Measurements from ENCODE around the gene KRTAP4-4. TPM values are rescaled to one million over a fixed set of nuclear protein-coding genes. Genes with fewer than 3 reads are reported as not detected.

The KRTAP4-4 gene
- total RNA-seq, 1 experiment from 2014 or later = not detected

- CTCF ChIA-PET = interaction anchor here (0.8 kb wide), 1 partner anchor 164 kb away, joined by 3 read pairs; no protein-coding TSS in a partner anchor
- H3K4me1 Mint-ChIP-seq = peaks cover 5% of the 10 kb centered on the region
- no peak for ATAC-seq
- H3K27me3 Mint-ChIP-seq (ENCODE audit: low read depth) = peaks cover 4% of the 10 kb centered on the region; the same call in 1 of the 2 replicates
- DNase-seq (ENCODE audit: low spot score) = no peak
- TF ChIP-seq JAZF1 (CRISPR knock-in tag; IDR thresholded peaks at IDR 0.05) = no peak
- no peak for TF ChIP-seq MAX (CRISPR knock-in tag; IDR thresholded peaks at IDR 0.05)
- no peak for TF ChIP-seq USF2 (CRISPR knock-in tag; IDR thresholded peaks at IDR 0.05)
- no peak for TF ChIP-seq ZNF532 (CRISPR knock-in tag; IDR thresholded peaks at IDR 0.05; ENCODE audit: borderline replicate concordance)
- no peak for TF ChIP-seq SMAD4 (CRISPR knock-in tag; IDR thresholded peaks at IDR 0.05)
- H3K4me3 Mint-ChIP-seq = no peak overlapping the region
- H3K9me3 Mint-ChIP-seq = peaks cover 23% of the 10 kb centered on the region
- H3K36me3 Mint-ChIP-seq = peaks cover 5% of the 10 kb centered on the region
- POLR2A ChIA-PET = no interaction called here
- no peak overlapping the region for H3K27ac Mint-ChIP-seq
These were observed 33.2 kb downstream of the KRTAP4-4 start for GRCh38 chr17:41127371-41127770.

- H3K4me1 Mint-ChIP-seq = peaks cover 5% of the 10 kb centered on the region
- ATAC-seq (no peak), DNase-seq (ENCODE audit: low spot score) (no peak)
- TF ChIP-seq HMGA2 (CRISPR knock-in tag; IDR thresholded peaks at IDR 0.05) = no peak
- no peak for TF ChIP-seq ZMAT4 (CRISPR knock-in tag; IDR thresholded peaks at IDR 0.05)
- TF ChIP-seq ESRRA (CRISPR knock-in tag; IDR thresholded peaks at IDR 0.05; ENCODE audit: borderline replicate concordance) = no peak
- TF ChIP-seq TCF7 (CRISPR knock-in tag; IDR thresholded peaks at IDR 0.05; ENCODE audit: low read depth) = no peak
- TF ChIP-seq PREB (CRISPR knock-in tag; IDR thresholded peaks at IDR 0.05; ENCODE audit: borderline replicate concordance) = no peak
- no peak for TF ChIP-seq SMAD3 (CRISPR knock-in tag; IDR thresholded peaks at IDR 0.05; ENCODE audit: borderline replicate concordance)
- TF ChIP-seq STAT6 (CRISPR knock-in tag; conservative IDR thresholded peaks at IDR 0.05; ENCODE audit: low read depth) = no peak
- no peak for TF ChIP-seq ZNF512 (CRISPR knock-in tag; IDR thresholded peaks at IDR 0.05; ENCODE audit: borderline replicate concordance)
- no peak for TF ChIP-seq RORB (CRISPR knock-in tag; IDR thresholded peaks at IDR 0.05)
- no peak for TF ChIP-seq MAX (CRISPR knock-in tag; IDR thresholded peaks at IDR 0.05)
- no peak for TF ChIP-seq MYBL2 (CRISPR knock-in tag; IDR thresholded peaks at IDR 0.05)
- TF ChIP-seq ZNF317 (CRISPR knock-in tag; IDR thresholded peaks at IDR 0.05; ENCODE audit: borderline replicate concordance, low read depth) = no peak
- TF ChIP-seq ZNF281 (CRISPR knock-in tag; IDR thresholded peaks at IDR 0.05) = no peak
- no peak for TF ChIP-seq USF2 (CRISPR knock-in tag; IDR thresholded peaks at IDR 0.05)
- no peak for TF ChIP-seq KAT7 (CRISPR knock-in tag; IDR thresholded peaks at IDR 0.05; ENCODE audit: borderline replicate concordance)
- peaks cover 29% of the 10 kb centered on the region for H3K9me3 Mint-ChIP-seq
- H3K27me3 Mint-ChIP-seq (ENCODE audit: low read depth) = peaks cover 4% of the 10 kb centered on the region; the same call in 1 of the 2 replicates
- ChIA-PET POLR2A (no interaction called here), CTCF (interaction anchor here (0.8 kb wide), 1 partner anchor 163 kb away, joined by 3 read pairs; no protein-coding TSS in a partner anchor)
- H3K36me3 Mint-ChIP-seq = peaks cover 5% of the 10 kb centered on the region
- no peak overlapping the region for H3K4me3 Mint-ChIP-seq
- H3K27ac Mint-ChIP-seq = no peak overlapping the region
These were observed 34.1 kb downstream of the KRTAP4-4 start for GRCh38 chr17:41126412-41126811.
